SK-N-SH (cell line): ENCODE data around the gene RIC8B.

Experiments used
- CHD2 ChIP-seq: fragments of 150-350 bp; IDR thresholded peaks from 2 replicates; pipeline ENCODE4 v1.6.1; 2018; ENCODE audit warnings: low read length; ENCODE audit not compliant: partially characterized antibody
- EP300 ChIP-seq, 2 experiments: IDR thresholded peaks; 2 replicates each; pipeline versions ENCODE4 v1.4.0 to v1.6.1; 2012; ENCODE audit warnings: borderline replicate concordance in 1 of 2, low read depth in 1 of 2, low read length in 1 of 2
- GATA2 ChIP-seq: sonication (generic); formaldehyde crosslinking; IDR thresholded peaks from 2 replicates; pipeline ENCODE4 v1.5.0; 2020; ENCODE audit warnings: mild to moderate bottlenecking, missing genetic modification reagents
- JUND ChIP-seq: IDR thresholded peaks from 2 replicates; pipeline ENCODE4 v1.4.0; 2012
- MEF2A ChIP-seq: IDR thresholded peaks from 2 replicates; pipeline ENCODE4 v1.4.0; 2012; ENCODE audit warnings: low read depth, borderline replicate concordance
- MXI1 ChIP-seq: IDR thresholded peaks from 2 replicates; pipeline ENCODE4 v1.6.1; 2012; ENCODE audit warnings: mild to moderate bottlenecking, low read depth, low read length, improper control_type of control experiment
- NFIC ChIP-seq: IDR thresholded peaks from 2 replicates; pipeline ENCODE4 v1.4.0; 2012; ENCODE audit warnings: borderline replicate concordance
- RCOR1 ChIP-seq: fragments of 150-350 bp; IDR thresholded peaks from 2 replicates; pipeline ENCODE4 v1.6.1; 2017; ENCODE audit warnings: antibody characterized with exemption, low read length
- SIN3A ChIP-seq: IDR thresholded peaks from 2 replicates; pipeline ENCODE4 v1.6.1; 2012; ENCODE audit warnings: low read depth, mild to moderate bottlenecking, low read length, moderate library complexity, borderline replicate concordance
- TAF1 ChIP-seq: IDR thresholded peaks from 2 replicates; pipeline ENCODE4 v1.6.1; 2012; ENCODE audit warnings: low read depth, mild to moderate bottlenecking, low read length, moderate library complexity, borderline replicate concordance
- TF ChIP-seq, protein P1 (sequence below): IDR thresholded peaks from 2 replicates; pipeline ENCODE4 v1.6.1; 2012; ENCODE audit warnings: mild to moderate bottlenecking, low read depth, low read length, moderate library complexity
- TF ChIP-seq, protein P2 (sequence below): fragments of 200-600 bp; sonication (generic); IDR thresholded peaks from 2 replicates; pipeline ENCODE4 v1.6.1; 2017; ENCODE audit warnings: antibody characterized with exemption, mild to moderate bottlenecking, moderate library complexity

GRCh38 chr12:106782619-106783018 lies 8.1 kb downstream of the RIC8B start:
- TF ChIP-seq, protein P1, sequence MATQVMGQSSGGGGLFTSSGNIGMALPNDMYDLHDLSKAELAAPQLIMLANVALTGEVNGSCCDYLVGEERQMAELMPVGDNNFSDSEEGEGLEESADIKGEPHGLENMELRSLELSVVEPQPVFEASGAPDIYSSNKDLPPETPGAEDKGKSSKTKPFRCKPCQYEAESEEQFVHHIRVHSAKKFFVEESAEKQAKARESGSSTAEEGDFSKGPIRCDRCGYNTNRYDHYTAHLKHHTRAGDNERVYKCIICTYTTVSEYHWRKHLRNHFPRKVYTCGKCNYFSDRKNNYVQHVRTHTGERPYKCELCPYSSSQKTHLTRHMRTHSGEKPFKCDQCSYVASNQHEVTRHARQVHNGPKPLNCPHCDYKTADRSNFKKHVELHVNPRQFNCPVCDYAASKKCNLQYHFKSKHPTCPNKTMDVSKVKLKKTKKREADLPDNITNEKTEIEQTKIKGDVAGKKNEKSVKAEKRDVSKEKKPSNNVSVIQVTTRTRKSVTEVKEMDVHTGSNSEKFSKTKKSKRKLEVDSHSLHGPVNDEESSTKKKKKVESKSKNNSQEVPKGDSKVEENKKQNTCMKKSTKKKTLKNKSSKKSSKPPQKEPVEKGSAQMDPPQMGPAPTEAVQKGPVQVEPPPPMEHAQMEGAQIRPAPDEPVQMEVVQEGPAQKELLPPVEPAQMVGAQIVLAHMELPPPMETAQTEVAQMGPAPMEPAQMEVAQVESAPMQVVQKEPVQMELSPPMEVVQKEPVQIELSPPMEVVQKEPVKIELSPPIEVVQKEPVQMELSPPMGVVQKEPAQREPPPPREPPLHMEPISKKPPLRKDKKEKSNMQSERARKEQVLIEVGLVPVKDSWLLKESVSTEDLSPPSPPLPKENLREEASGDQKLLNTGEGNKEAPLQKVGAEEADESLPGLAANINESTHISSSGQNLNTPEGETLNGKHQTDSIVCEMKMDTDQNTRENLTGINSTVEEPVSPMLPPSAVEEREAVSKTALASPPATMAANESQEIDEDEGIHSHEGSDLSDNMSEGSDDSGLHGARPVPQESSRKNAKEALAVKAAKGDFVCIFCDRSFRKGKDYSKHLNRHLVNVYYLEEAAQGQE: no peak
- TF ChIP-seq, protein P2, sequence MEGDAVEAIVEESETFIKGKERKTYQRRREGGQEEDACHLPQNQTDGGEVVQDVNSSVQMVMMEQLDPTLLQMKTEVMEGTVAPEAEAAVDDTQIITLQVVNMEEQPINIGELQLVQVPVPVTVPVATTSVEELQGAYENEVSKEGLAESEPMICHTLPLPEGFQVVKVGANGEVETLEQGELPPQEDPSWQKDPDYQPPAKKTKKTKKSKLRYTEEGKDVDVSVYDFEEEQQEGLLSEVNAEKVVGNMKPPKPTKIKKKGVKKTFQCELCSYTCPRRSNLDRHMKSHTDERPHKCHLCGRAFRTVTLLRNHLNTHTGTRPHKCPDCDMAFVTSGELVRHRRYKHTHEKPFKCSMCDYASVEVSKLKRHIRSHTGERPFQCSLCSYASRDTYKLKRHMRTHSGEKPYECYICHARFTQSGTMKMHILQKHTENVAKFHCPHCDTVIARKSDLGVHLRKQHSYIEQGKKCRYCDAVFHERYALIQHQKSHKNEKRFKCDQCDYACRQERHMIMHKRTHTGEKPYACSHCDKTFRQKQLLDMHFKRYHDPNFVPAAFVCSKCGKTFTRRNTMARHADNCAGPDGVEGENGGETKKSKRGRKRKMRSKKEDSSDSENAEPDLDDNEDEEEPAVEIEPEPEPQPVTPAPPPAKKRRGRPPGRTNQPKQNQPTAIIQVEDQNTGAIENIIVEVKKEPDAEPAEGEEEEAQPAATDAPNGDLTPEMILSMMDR: no peak
- TF ChIP-seq TAF1 (no peak), MEF2A (no peak), NFIC (no peak), RCOR1 (no peak), EP300 (IDR thresholded peaks at IDR 0.05; ENCODE audit: borderline replicate concordance in 1 of 2, low read depth in 1 of 2, low read length in 1 of 2) (no peak), GATA2 (CRISPR knock-in tag) (no peak), CHD2 (no peak), SIN3A (no peak), MXI1 (no peak), JUND (no peak)
